ENCODE data around the gene UHRF2.
"Not testable (repeated sequence)": the region's sequence is repeated elsewhere in the genome, so short reads cannot be mapped to it uniquely, and the experiment has no call there.

UHRF2 gene

DNA sequence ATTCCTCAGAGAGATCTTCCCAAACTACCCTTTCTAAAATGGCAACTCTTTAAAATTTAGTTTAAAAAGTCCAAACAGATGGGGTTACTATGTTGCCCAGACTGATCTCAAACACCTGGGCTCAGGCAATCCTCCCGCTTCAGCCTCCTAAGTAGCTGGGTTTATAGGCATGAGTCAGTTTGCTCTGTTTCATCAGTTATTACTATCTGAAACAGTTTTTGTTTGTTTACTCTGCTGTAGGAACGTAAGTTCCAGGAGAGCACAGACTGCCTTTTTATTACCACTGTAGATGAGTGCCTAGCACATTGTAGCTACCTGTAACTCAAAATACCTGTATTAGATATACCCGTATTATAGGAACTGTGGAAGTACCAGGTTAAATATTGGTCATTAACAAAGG lies 89.4 kb downstream of the UHRF2 start:
- TF ChIP-seq, protein P1, sequence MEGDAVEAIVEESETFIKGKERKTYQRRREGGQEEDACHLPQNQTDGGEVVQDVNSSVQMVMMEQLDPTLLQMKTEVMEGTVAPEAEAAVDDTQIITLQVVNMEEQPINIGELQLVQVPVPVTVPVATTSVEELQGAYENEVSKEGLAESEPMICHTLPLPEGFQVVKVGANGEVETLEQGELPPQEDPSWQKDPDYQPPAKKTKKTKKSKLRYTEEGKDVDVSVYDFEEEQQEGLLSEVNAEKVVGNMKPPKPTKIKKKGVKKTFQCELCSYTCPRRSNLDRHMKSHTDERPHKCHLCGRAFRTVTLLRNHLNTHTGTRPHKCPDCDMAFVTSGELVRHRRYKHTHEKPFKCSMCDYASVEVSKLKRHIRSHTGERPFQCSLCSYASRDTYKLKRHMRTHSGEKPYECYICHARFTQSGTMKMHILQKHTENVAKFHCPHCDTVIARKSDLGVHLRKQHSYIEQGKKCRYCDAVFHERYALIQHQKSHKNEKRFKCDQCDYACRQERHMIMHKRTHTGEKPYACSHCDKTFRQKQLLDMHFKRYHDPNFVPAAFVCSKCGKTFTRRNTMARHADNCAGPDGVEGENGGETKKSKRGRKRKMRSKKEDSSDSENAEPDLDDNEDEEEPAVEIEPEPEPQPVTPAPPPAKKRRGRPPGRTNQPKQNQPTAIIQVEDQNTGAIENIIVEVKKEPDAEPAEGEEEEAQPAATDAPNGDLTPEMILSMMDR (IDR thresholded peaks at IDR 0.05; ENCODE audit: low read length, missing control alignments), result no peak
- H3K4me3 ChIP-seq (replicated peaks; ENCODE audit: low read depth, low read length), result no peak overlapping the region
- DNase-seq (ENCODE audit: low read depth), result no peak

- no peak for DNase-seq (ENCODE audit: low read depth)
- H3K4me3 ChIP-seq (replicated peaks; ENCODE audit: low read depth, low read length), result no peak overlapping the region
- TF ChIP-seq, protein P1 (IDR thresholded peaks at IDR 0.05; ENCODE audit: low read length, missing control alignments), result no peak
These were observed 93.6 kb downstream of the UHRF2 start for GRCh38 chr9:6506571-6506970.

GRCh38 chr9:6512085-6512657 lies 99.2 kb downstream of the UHRF2 start:
- no peak overlapping the region for H3K4me3 ChIP-seq (replicated peaks; ENCODE audit: low read depth, low read length)
- DNase-seq (ENCODE audit: low read depth), result no peak
- TF ChIP-seq, protein P1 (IDR thresholded peaks at IDR 0.05; ENCODE audit: low read length, missing control alignments), result no peak

- no peak for DNase-seq (ENCODE audit: low read depth)
- H3K4me3 ChIP-seq (replicated peaks; ENCODE audit: low read depth, low read length), result no peak overlapping the region
- TF ChIP-seq, protein P1 (IDR thresholded peaks at IDR 0.05; ENCODE audit: low read length, missing control alignments), result no peak
These were observed 109.3 kb downstream of the UHRF2 start for GRCh38 chr9:6522263-6522662.

GRCh38 chr9:6525326-6526045 lies 112.5 kb downstream of the UHRF2 start:
- TF ChIP-seq, protein P1 (IDR thresholded peaks at IDR 0.05; ENCODE audit: low read length, missing control alignments), result no peak
- no peak overlapping the region for H3K4me3 ChIP-seq (replicated peaks; ENCODE audit: low read depth, low read length)
- peak; percentile 10 for DNase-seq (ENCODE audit: low read depth)

DNA sequence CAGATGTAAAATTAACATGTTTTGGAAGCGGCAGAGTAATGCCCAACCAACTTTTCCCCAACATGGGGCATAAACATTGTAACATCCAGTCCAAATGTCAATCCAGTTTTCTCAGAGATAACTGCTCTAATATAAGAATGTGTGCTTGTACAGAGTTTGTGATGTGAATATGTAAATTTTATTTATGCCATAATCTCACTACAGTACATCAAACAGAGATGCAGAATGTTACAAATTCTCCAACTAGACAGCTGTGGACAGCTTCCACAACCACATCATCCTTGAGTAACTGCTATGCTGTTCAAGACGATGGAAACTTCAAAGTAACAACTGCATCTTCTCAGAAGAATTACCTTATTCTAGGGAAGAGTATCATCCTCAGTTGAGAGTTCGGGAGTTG lies 122.6 kb downstream of the UHRF2 start:
- DNase-seq (ENCODE audit: low read depth), result no peak
- TF ChIP-seq, protein P1 (IDR thresholded peaks at IDR 0.05; ENCODE audit: low read length, missing control alignments), result no peak
- no peak overlapping the region for H3K4me3 ChIP-seq (replicated peaks; ENCODE audit: low read depth, low read length)

DNA sequence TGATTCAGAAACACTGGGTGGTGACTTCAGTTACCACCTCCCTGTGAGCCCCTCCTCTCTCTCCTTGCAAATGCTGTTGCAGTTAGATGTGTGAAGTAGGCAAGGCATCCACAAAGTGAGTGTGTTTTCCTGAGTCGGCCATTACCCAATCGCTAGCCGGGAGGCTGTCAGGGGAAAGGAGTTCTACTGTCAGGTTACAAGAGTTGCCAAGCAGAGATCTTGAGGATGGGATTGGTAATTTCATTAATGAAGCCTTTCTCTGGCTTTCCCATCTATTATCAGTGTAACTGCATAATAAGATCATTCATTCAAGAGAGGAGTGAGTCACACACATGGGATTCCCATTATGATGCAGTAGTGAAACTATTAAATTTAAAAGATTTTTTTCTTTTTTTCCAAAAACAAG lies 125.7 kb downstream of the UHRF2 start:
- TF ChIP-seq, protein P1 (IDR thresholded peaks at IDR 0.05; ENCODE audit: low read length, missing control alignments), result no peak
- DNase-seq (ENCODE audit: low read depth), result peak; percentile 48

GRCh38 chr9:6542617-6543016 lies 129.6 kb downstream of the UHRF2 start:
- not testable (repeated sequence) for DNase-seq (ENCODE audit: low read depth); H3K4me3 ChIP-seq (replicated peaks; ENCODE audit: low read depth, low read length)

More for the DNA sequence above, 125.7 kb downstream of the UHRF2 start:
- no peak overlapping the region for H3K4me3 ChIP-seq (replicated peaks; ENCODE audit: low read depth, low read length)

Data from fibroblast of pulmonary artery (primary cell).